Activated CD4-positive, alpha-beta T cell treated with anti-CD3 and anti-CD28 coated beads, Interleukin-2, amount 10 ng/mL, durations not matched to agents 7 days and 5 days (primary cell): ENCODE data around the gene PCED1B. TPM values are rescaled to one million over a fixed set of nuclear protein-coding genes. Genes with fewer than 3 reads are reported as not detected.
A peak's percentile ranks its signal among the peaks of the same experiment; 100 is the strongest.

ENCODE experiments used
- CTCF ChIA-PET: fragments of 350-600 bp; sonication (Branson Sonifier 250); formaldehyde crosslinking; loops from one replicate; lab custom pipeline; 2021; ENCODE audit warnings: antibody characterized with exemption; lab: Charles Lee
- POLR2A ChIA-PET: fragments of 350-600 bp; sonication (Branson Sonifier 250); formaldehyde crosslinking; loops from one replicate; lab custom pipeline; 2021; ENCODE audit warnings: antibody characterized with exemption; lab: Charles Lee
- DNase-seq: peaks from one replicate; pipeline ENCODE4 v3.0.0-alpha.2; 2020
- H3K27ac Mint-ChIP-seq: one replicate; pipeline ENCODE4 v1.8.0; 2021; ENCODE audit warnings: mild to moderate bottlenecking, moderate library complexity, mixed read lengths
- H3K27me3 Mint-ChIP-seq: one replicate; pipeline ENCODE4 v1.8.0; 2021; ENCODE audit warnings: mixed read lengths
- H3K36me3 Mint-ChIP-seq: one replicate; pipeline ENCODE4 v1.8.0; 2021; ENCODE audit warnings: low read depth, mixed read lengths
- H3K4me1 Mint-ChIP-seq: one replicate; pipeline ENCODE4 v1.8.0; 2021; ENCODE audit warnings: mixed read lengths
- H3K4me3 Mint-ChIP-seq: one replicate; pipeline ENCODE4 v1.8.0; 2021; ENCODE audit warnings: mild to moderate bottlenecking, moderate library complexity, mixed read lengths
- H3K9me3 Mint-ChIP-seq: one replicate; pipeline ENCODE4 v1.8.0; 2021; ENCODE audit warnings: mixed read lengths
- total RNA-seq, 2 experiments: library from RNA; stranded (reverse); gene quantifications; one replicate each; pipeline ENCODE4 v1.2.3, GENCODE V29; 2021

The PCED1B gene
- total RNA-seq, 2 experiments from 2014 or later: 58.7 to 59.7 TPM

DNA sequence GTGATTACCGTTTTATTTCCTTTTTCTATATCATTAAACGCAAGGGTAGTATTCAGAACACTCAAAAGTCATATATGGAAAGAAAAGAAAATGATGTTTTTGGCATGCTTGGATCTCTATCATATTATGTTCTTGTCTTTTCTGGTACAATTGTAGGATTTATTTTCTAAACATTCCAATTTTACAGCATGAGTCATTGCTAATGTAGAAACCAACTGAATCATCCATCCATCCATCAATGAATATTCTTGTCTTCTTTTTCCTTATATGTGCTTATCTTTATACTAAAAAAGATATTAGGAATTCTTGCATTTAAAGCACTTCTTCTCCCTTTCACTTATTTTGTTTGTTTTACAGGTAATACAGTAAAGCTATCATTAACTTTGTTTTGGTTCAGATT is 20.7 kb downstream of the PCED1B start:
- POLR2A ChIA-PET: no interaction called here
- peaks cover 6% of the 10 kb centered on the region for H3K4me1 Mint-ChIP-seq
- CTCF ChIA-PET: no interaction called here
- no peak overlapping the region for H3K4me3 Mint-ChIP-seq
- no peak overlapping the region for H3K27ac Mint-ChIP-seq
- DNase-seq: no peak
- peaks cover 7% of the 10 kb centered on the region for H3K36me3 Mint-ChIP-seq
- no peaks in the 10 kb centered on the region for H3K9me3 Mint-ChIP-seq
- no peaks in the 10 kb centered on the region for H3K27me3 Mint-ChIP-seq

DNA sequence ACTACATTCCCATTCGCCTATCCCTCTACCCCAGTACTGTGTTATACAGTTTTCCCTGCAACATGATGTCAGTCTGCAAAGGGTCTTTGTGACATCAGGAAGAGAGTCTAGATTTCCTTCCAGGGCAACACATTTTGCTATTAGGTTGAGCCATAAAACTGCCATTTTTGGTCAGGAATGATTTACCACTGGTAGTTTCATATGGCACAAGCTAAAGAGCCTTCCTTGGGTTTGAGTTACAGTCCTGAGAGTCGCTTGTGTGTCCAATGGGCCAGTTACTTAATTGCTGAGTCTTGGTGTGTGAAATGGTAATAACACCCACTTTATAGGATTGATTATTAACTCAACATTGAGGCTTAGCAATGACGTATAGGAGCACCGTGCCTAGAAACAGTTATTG is 23.0 kb downstream of the PCED1B start:
- peaks cover 17% of the 10 kb centered on the region for H3K36me3 Mint-ChIP-seq
- no peaks in the 10 kb centered on the region for H3K4me1 Mint-ChIP-seq
- no peak overlapping the region for H3K4me3 Mint-ChIP-seq
- ChIA-PET POLR2A (no interaction called here), CTCF (interaction anchor here (0.6 kb wide), 1 partner anchor 633 kb away, joined by 3 read pairs; no protein-coding TSS in a partner anchor)
- no peak for DNase-seq
- H3K27ac Mint-ChIP-seq: no peak overlapping the region
- H3K27me3 Mint-ChIP-seq: no peaks in the 10 kb centered on the region
- H3K9me3 Mint-ChIP-seq: no peaks in the 10 kb centered on the region

- no peak for DNase-seq
- ChIA-PET POLR2A (no interaction called here), CTCF (no interaction called here)
- Mint-ChIP-seq H3K9me3 (no peaks in the 10 kb centered on the region), H3K36me3 (peaks cover 16% of the 10 kb centered on the region), H3K27ac (no peak overlapping the region), H3K4me1 (no peaks in the 10 kb centered on the region), H3K27me3 (no peaks in the 10 kb centered on the region), H3K4me3 (no peak overlapping the region)
Observed at GRCh38 chr12:47102845-47103651, 23.6 kb downstream of the PCED1B start.

DNA sequence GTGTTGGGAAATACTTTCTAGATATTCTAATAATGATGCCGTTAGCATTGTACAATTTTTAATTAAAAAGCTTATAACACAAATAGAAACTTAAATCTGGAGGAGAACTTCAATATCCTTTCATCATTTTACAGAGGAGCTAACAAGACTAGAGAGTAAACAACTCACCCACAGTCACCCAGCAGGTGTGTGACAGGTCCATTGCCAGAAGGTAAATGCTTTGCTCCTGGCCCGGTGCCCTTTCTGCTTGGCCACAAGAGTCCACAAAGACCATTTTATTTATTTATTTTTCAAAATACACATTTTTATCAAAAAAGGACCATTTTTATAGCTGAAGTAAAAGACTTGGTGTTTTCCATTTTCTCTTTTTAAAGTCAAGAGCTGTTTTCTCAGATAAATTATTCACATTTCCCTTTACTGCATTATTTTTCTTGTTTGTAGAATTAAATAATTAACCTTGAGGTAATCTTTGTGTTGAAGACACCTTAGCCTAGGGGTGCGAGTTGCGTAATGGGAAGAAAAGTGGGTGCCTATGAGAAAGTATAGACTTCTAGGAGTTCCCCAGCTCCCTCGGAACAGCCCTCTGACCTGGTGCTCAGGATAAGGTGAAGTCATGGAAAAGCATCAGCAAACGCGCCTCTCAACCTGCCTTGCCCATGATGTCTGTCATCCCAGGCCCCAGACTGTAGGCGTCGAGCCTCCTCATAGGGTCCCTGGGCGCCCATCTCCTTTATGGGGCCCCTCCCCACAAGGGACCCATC is 26.7 kb downstream of the PCED1B start:
- ChIA-PET POLR2A (no interaction called here), CTCF (interaction anchor here (1.3 kb wide), 1 partner anchor 12 kb away, joined by 5 read pairs; no protein-coding TSS in a partner anchor)
- Mint-ChIP-seq H3K27ac (no peak overlapping the region), H3K4me1 (peaks cover 9% of the 10 kb centered on the region), H3K36me3 (peaks cover 33% of the 10 kb centered on the region), H3K27me3 (no peaks in the 10 kb centered on the region), H3K4me3 (no peak overlapping the region), H3K9me3 (no peaks in the 10 kb centered on the region)
- DNase-seq: no peak

DNA sequence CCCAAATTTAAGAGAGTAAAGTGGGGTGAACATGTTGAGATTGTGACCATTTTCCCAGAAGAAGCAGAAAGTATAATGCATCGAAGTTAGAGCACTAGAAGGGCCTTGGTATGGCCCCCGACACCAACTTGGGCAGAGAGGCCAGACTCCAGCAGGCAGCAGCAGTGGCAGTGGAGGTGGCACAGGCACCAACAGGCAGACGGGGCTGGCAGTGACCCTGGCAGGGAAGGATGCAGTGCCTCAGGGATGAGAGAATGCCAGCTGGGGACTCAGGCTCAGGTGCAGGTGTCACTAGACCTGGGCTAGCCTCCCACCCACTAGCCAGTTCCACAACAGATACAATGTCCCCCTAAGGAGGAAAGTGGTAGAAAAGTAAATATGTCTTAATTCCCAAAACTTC is 28.0 kb downstream of the PCED1B start:
- no peak overlapping the region for H3K4me3 Mint-ChIP-seq
- no peak for DNase-seq
- H3K27ac Mint-ChIP-seq: no peak overlapping the region
- peaks cover 20% of the 10 kb centered on the region for H3K4me1 Mint-ChIP-seq
- peaks cover 39% of the 10 kb centered on the region for H3K36me3 Mint-ChIP-seq
- CTCF ChIA-PET: no interaction called here
- POLR2A ChIA-PET: no interaction called here
- H3K9me3 Mint-ChIP-seq: no peaks in the 10 kb centered on the region
- no peaks in the 10 kb centered on the region for H3K27me3 Mint-ChIP-seq

DNA sequence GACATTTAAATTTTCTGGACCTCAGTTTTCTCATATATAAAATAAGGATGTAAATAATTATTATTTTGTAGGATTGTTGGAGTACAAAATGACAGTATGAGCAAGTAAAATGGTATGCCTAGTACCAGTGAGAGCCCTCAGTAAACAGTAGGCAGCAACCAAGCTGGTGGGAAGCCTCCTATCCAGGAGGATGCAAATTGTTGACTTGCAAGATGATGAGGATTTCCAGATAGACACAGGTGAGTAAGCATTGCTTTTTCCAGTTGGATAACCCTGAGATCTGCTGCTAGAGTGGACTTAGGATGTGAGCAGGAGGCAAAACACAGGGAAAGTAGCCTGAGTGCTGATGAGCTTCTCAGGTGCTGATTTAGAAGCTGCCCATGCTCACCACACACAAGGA is 28.5 kb downstream of the PCED1B start:
- Mint-ChIP-seq H3K27me3 (no peaks in the 10 kb centered on the region), H3K27ac (no peak overlapping the region), H3K4me1 (peaks cover 25% of the 10 kb centered on the region), H3K9me3 (no peaks in the 10 kb centered on the region), H3K36me3 (peaks cover 40% of the 10 kb centered on the region), H3K4me3 (no peak overlapping the region)
- ChIA-PET POLR2A (no interaction called here), CTCF (no interaction called here)
- no peak for DNase-seq

GRCh38 chr12:47110011-47110541 is 30.7 kb downstream of the PCED1B start:
- H3K36me3 Mint-ChIP-seq: peaks cover 52% of the 10 kb centered on the region

GRCh38 chr12:47110718-47111391 is 31.4 kb downstream of the PCED1B start:
- no peak for DNase-seq
- Mint-ChIP-seq H3K4me3 (no peak overlapping the region), H3K27ac (no peak overlapping the region)

More at GRCh38 chr12:47110011-47110541, 30.7 kb downstream of the PCED1B start:
- ChIA-PET POLR2A (no interaction called here), CTCF (interaction anchor here (0.9 to 1.4 kb wide), 3 partner anchors 9 to 31 kb away, joined by 3 read pairs; partner anchors contain the start of gene PCED1B)
- H3K27ac Mint-ChIP-seq: no peak overlapping the region
- H3K9me3 Mint-ChIP-seq: no peaks in the 10 kb centered on the region
- no peaks in the 10 kb centered on the region for H3K27me3 Mint-ChIP-seq
- no peak for DNase-seq
- no peak overlapping the region for H3K4me3 Mint-ChIP-seq
- H3K4me1 Mint-ChIP-seq: peaks cover 26% of the 10 kb centered on the region

DNA sequence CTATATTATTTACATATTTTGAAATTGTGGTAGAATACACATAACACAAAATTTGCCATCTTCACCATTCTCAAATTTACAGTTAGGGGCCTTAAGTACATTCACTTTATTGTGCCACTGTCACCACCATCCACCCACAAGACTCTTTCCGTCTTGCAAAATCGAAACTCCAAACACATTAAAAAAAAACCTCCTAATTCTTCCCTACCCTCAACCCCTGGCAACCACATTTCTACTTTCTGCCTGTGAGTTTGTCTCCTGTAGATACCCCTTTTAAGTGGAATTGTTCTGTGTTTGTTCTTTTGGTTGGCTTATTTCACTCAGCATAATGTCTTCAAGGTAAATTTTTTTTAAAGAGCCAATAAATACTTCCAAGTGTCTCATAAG is 32.0 kb downstream of the PCED1B start:
- H3K9me3 Mint-ChIP-seq: no peaks in the 10 kb centered on the region
- ChIA-PET CTCF (interaction anchor here (0.6 to 1.2 kb wide), 2 partner anchors 10 to 84 kb away, joined by 3 read pairs; no protein-coding TSS in a partner anchor), POLR2A (no interaction called here)
- DNase-seq: no peak
- peak overlapping the region; percentile 43 for H3K27ac Mint-ChIP-seq
- H3K4me3 Mint-ChIP-seq: no peak overlapping the region
- H3K36me3 Mint-ChIP-seq: peaks cover 52% of the 10 kb centered on the region
- peaks cover 26% of the 10 kb centered on the region for H3K4me1 Mint-ChIP-seq
- H3K27me3 Mint-ChIP-seq: no peaks in the 10 kb centered on the region

More at GRCh38 chr12:47110718-47111391, 31.4 kb downstream of the PCED1B start:
- CTCF ChIA-PET: interaction anchor here (0.9 to 1.4 kb wide), 3 partner anchors 9 to 32 kb away, joined by 3 read pairs; partner anchors contain the start of gene PCED1B
- Mint-ChIP-seq H3K9me3 (no peaks in the 10 kb centered on the region), H3K4me1 (peaks cover 26% of the 10 kb centered on the region), H3K36me3 (peaks cover 48% of the 10 kb centered on the region), H3K27me3 (no peaks in the 10 kb centered on the region)
- POLR2A ChIA-PET: no interaction called here

DNA sequence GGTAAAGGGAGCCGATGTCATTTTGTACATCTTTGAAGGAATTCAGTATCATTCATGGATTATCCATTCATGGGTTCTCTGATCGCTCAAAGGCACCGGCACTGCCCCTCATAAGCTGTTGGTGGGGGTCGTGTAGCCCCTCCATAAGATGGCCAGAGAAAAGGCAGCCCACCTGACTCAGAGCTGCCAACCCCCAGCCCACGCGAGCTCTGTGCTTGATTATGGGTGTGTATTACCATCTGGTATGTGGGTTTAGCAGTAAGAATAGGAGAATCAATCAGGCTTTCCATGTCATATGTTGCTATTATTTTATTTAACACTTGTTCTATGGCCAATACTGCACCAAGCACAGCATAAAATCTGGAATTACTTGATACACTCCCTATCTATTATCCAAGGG is 32.4 kb downstream of the PCED1B start:
- no peaks in the 10 kb centered on the region for H3K9me3 Mint-ChIP-seq
- CTCF ChIA-PET: interaction anchor here (0.6 to 1.0 kb wide), 3 partner anchors 83 to 104 kb away, joined by 3 read pairs; no protein-coding TSS in a partner anchor
- no peak for DNase-seq
- H3K27ac Mint-ChIP-seq: no peak overlapping the region
- H3K27me3 Mint-ChIP-seq: no peaks in the 10 kb centered on the region
- H3K4me1 Mint-ChIP-seq: peaks cover 26% of the 10 kb centered on the region
- POLR2A ChIA-PET: no interaction called here
- H3K36me3 Mint-ChIP-seq: peaks cover 48% of the 10 kb centered on the region
- no peak overlapping the region for H3K4me3 Mint-ChIP-seq

DNA sequence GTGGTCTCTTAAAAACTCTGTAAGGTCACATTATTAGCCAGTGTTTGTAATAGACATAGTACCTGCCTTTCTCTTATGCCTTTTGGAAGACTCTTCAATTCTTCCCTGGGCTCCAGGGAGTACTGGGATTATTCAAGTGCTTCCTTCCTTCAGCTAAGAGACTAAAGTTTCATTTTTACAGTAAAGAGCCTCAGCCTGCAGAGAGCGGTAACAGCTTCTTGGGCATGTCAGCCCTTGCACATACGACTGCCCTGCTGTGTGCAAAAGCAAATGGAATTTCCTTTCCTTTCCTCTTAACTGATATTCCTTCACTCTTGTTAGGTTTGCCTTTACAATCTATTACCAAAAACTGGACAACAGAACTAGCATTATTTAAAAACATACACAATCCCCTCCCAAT is 33.3 kb downstream of the PCED1B start:
- CTCF ChIA-PET: interaction anchor here (1.0 to 1.1 kb wide), 2 partner anchors 53 to 103 kb away, joined by 3 read pairs; no protein-coding TSS in a partner anchor
- no peak for DNase-seq
- POLR2A ChIA-PET: no interaction called here
- Mint-ChIP-seq H3K9me3 (peaks cover 3% of the 10 kb centered on the region), H3K4me1 (peaks cover 27% of the 10 kb centered on the region), H3K4me3 (no peak overlapping the region), H3K27ac (peak overlapping the region; percentile 47), H3K36me3 (peaks cover 45% of the 10 kb centered on the region), H3K27me3 (no peaks in the 10 kb centered on the region)

DNA sequence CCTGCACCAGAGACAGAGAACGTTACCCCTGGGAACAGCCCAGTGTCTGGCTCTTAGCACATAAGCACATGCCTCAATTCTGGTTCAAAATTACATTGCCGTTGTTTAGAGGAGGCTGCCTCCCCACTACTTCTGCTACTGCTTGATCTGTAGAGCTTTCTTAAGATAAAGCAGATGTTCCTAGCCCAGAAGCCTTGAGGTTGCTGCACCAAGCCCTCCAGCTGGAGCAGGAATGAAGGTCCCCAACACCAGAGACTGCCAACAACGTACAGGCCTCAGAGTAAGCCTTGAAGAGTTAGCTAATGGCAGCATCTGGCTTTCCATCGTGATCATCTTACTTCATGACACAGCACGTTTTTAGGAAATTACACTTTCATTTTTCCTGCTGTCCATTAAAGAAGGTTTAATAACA is 35.1 kb downstream of the PCED1B start:
- peaks cover 8% of the 10 kb centered on the region for H3K9me3 Mint-ChIP-seq
- no peak overlapping the region for H3K4me3 Mint-ChIP-seq
- no peak for DNase-seq
- no peak overlapping the region for H3K27ac Mint-ChIP-seq
- CTCF ChIA-PET: no interaction called here
- POLR2A ChIA-PET: no interaction called here
- H3K27me3 Mint-ChIP-seq: no peaks in the 10 kb centered on the region
- peaks cover 30% of the 10 kb centered on the region for H3K4me1 Mint-ChIP-seq
- peaks cover 51% of the 10 kb centered on the region for H3K36me3 Mint-ChIP-seq
